NCI-H2196 treated with DMSO at 0.1 percent for 48 hours (cell line): ENCODE results near the gene PHF24.

Experiments used
- DNase-seq: peaks from one replicate; lab custom pipeline; 2025; ENCODE audit not compliant: unreplicated experiment; lab: John Stamatoyannopoulos, UW

The PHF24 gene

GRCh38 chr9:34982361-34982760, 24.3 kb downstream of the PHF24 start:
- DNase-seq: no peak

- DNase-seq: no peak
These were observed 25.1 kb downstream of the PHF24 start for GRCh38 chr9:34983209-34983608.

- DNase-seq: no peak
These were observed 26.0 kb downstream of the PHF24 start for GRCh38 chr9:34984049-34984448.

- DNase-seq: no peak
These were observed 27.3 kb downstream of the PHF24 start for GRCh38 chr9:34985311-34985899.

GRCh38 chr9:34986540-34987047, 28.5 kb downstream of the PHF24 start:
- no peak for DNase-seq

- DNase-seq: no peak
These were observed 29.2 kb downstream of the PHF24 start for GRCh38 chr9:34987160-34987901.

GRCh38 chr9:34988218-34989002, 30.3 kb downstream of the PHF24 start:
- no peak for DNase-seq

- DNase-seq: peak; percentile 98
These were observed 31.2 kb downstream of the PHF24 start, which contains the start of gene DNAJB5 for GRCh38 chr9:34989003-34989945. TSS of gene DNAJB5 (plus strand) at chr9:34989745. CDS start at chr9:34990631, 886 bp downstream.

GRCh38 chr9:34989946-34990635, 32.0 kb downstream of the PHF24 start:
- no peak for DNase-seq

- no peak for DNase-seq
These were observed 33.0 kb downstream of the PHF24 start for GRCh38 chr9:34990908-34991606.

GRCh38 chr9:34991607-34992375, 33.7 kb downstream of the PHF24 start:
- DNase-seq: no peak

- DNase-seq: no peak
These were observed 34.4 kb downstream of the PHF24 start for GRCh38 chr9:34992376-34992951.

- DNase-seq: no peak
These were observed 35.6 kb downstream of the PHF24 start for GRCh38 chr9:34993502-34994259.

- DNase-seq: peak; percentile 12
These were observed 36.3 kb downstream of the PHF24 start for GRCh38 chr9:34994260-34994899.

GRCh38 chr9:34994900-34995669, 37.0 kb downstream of the PHF24 start:
- no peak for DNase-seq

GRCh38 chr9:34995670-34996060, 37.6 kb downstream of the PHF24 start:
- DNase-seq: no peak
